Prostate gland (tissue), 2 donors: Measurements from ENCODE around the gene OTOP2.

Experiments used
- CTCF ChIP-seq, 4 experiments: fragments of 200-600 bp in 2 of 4; fragments of 450-650 bp in 2 of 4; sonication (generic) in 2 of 4; IDR thresholded peaks; 1 replicate in 3 of 4; 2 replicates in 1 of 4; pipeline ENCODE4 v1.5.1; 2016 to 2019; ENCODE audit warnings: antibody characterized with exemption in 4 of 4, mild to moderate bottlenecking in 2 of 4, moderate library complexity in 2 of 4
- POLR2A ChIP-seq: fragments of 450-650 bp; IDR thresholded peaks from one replicate; pipeline ENCODE4 v1.6.1; 2016; ENCODE audit warnings: antibody characterized with exemption, mild to moderate bottlenecking

- no peak for TF ChIP-seq CTCF (IDR thresholded peaks at IDR 0.05)
- no peak for TF ChIP-seq POLR2A
Observed at GRCh38 chr17:74875977-74876593, 48.0 kb upstream of the OTOP2 start.
